Upper lobe of left lung (tissue), 6 donors: Measurements from ENCODE around the gene HLA-DRA. TPM values are rescaled to one million over a fixed set of nuclear protein-coding genes. Genes with fewer than 3 reads are reported as not detected.

Experiments
- ATAC-seq, 2 donors: fragments of 200-7000 bp; cut with Tn5 transposase; one replicate each; pipeline ENCODE4 v1.9.1; 2022; ENCODE audit warnings: mild to moderate bottlenecking in 2 of 2, moderate library complexity in 2 of 2; ENCODE audit not compliant: low FRiP score in 2 of 2
- DNase-seq, 2 donors: peaks; one replicate each; pipeline ENCODE4 v3.0.0-alpha.2; 2019 to 2020
- H3K27ac ChIP-seq, 4 donors: fragments of 200-600 bp; sonication (generic); one replicate each; pipeline ENCODE4 v1.5.1; 2016 to 2019
- H3K27me3 ChIP-seq, 4 donors: fragments of 200-600 bp; sonication (generic); one replicate each; pipeline ENCODE4 v1.5.1; 2017 to 2019
- H3K36me3 ChIP-seq, 4 donors: fragments of 200-600 bp; sonication (generic); one replicate each; pipeline ENCODE4 v1.5.1; 2016 to 2019
- H3K4me1 ChIP-seq, 4 donors: fragments of 200-600 bp; sonication (generic); one replicate each; pipeline ENCODE4 v1.5.1; 2018 to 2019
- H3K4me3 ChIP-seq, 4 donors: fragments of 200-600 bp; sonication (generic); one replicate each; pipeline ENCODE4 v1.5.1; 2017 to 2019; ENCODE audit warnings: mild to moderate bottlenecking in 2 of 4, moderate library complexity in 1 of 4
- H3K9me3 ChIP-seq, 4 donors: fragments of 200-600 bp; sonication (generic); one replicate each; pipeline ENCODE4 v1.5.1; 2018 to 2019
- CTCF ChIP-seq, 6 experiments: fragments of 450-650 bp in 4 of 6; fragments of 200-600 bp in 2 of 6; sonication (generic) in 2 of 6; IDR thresholded peaks; one replicate each; pipeline ENCODE4 v1.5.1; 2016 to 2019; ENCODE audit warnings: antibody characterized with exemption in 6 of 6
- EP300 ChIP-seq, 4 donors: sonication (generic); formaldehyde crosslinking; IDR thresholded peaks; one replicate each; pipeline ENCODE4 v1.5.1; 2017; ENCODE audit warnings: antibody characterized with exemption in 4 of 4, control low read depth in 2 of 4
- POLR2A ChIP-seq, 4 donors: fragments of 450-650 bp; IDR thresholded peaks; one replicate each; pipeline ENCODE4 v1.5.1; 2016 to 2017; ENCODE audit warnings: antibody characterized with exemption in 4 of 4, mild to moderate bottlenecking in 2 of 4
- POLR2AphosphoS5 ChIP-seq, 2 donors: sonication (generic); formaldehyde crosslinking; IDR thresholded peaks; one replicate each; pipeline ENCODE4 v1.5.1; 2017; ENCODE audit warnings: antibody characterized with exemption in 2 of 2
- WGBS, 2 donors: methylation state at CpG; one replicate each; pipeline ENCODE4 v1.1.5; 2017 to 2018; 5-methylcytosine and 5-hydroxymethylcytosine counted together
- total RNA-seq, 6 donors: library from RNA; depleted of rRNA in 4 of 6; stranded (reverse); fragments of >200 nt in 4 of 6; gene quantifications; one replicate each; pipeline versions ENCODE4 v1.1.0 to v1.2.1, GENCODE V29; 2016 to 2021
- donor health status: DM: no; HTN: no; CAD: no; lungs with moderate emphysema.
- donor health status: DM: no; HTN: yes; CAD: no; lungs with severe emphysema.

HLA-DRA gene
- total RNA-seq, 6 donors from 2014 or later = 202 to 2,231 (median 1,304) TPM

- TF ChIP-seq CTCF (IDR thresholded peaks at IDR 0.05) = peak; percentile 88 to 100 (median 92)
- no peak for TF ChIP-seq EP300 (IDR thresholded peaks at IDR 0.05)
- Histone ChIP-seq H3K4me1 (peaks cover 4 to 9% (median 7%) of the 10 kb centered on the region in 4 donors), H3K27me3 (peaks cover 0 to 3% (median 0%) of the 10 kb centered on the region in 4 donors), H3K27ac (no peak overlapping the region), H3K4me3 (peak overlapping the region in 1 of 4 donors; percentile 18), H3K36me3 (no peaks in the 10 kb centered on the region), H3K9me3 (no peaks in the 10 kb centered on the region)
- ATAC-seq (peak; percentile 90 to 91), DNase-seq (peak in 1 of 2 donors; percentile 75)
- WGBS, 2 donors = 9 to 10% methylated on average over 13 of the region's 13 CpGs
Observed at GRCh38 chr6:32415521-32416019, 24.1 kb upstream of the HLA-DRA start.

- WGBS, 2 donors = 78 to 84% methylated on average over 3 of the region's 3 CpGs
- no peaks in the 10 kb centered on the region for H3K9me3 ChIP-seq
- peaks cover 0 to 3% (median 0%) of the 10 kb centered on the region in 4 donors for H3K27me3 ChIP-seq
- H3K36me3 ChIP-seq = no peaks in the 10 kb centered on the region
- H3K4me1 ChIP-seq = peaks cover 4 to 9% (median 7%) of the 10 kb centered on the region in 4 donors
- no peak for ATAC-seq
- no peak for DNase-seq
- no peak overlapping the region for H3K27ac ChIP-seq
- H3K4me3 ChIP-seq = no peak overlapping the region
- no peak for TF ChIP-seq POLR2AphosphoS5 (IDR thresholded peaks at IDR 0.05)
- TF ChIP-seq POLR2A (IDR thresholded peaks at IDR 0.05) = no peak
- TF ChIP-seq EP300 (IDR thresholded peaks at IDR 0.05) = no peak
- TF ChIP-seq CTCF (IDR thresholded peaks at IDR 0.05) = no peak
Observed at GRCh38 chr6:32416036-32416435, 23.7 kb upstream of the HLA-DRA start.

- TF ChIP-seq CTCF (IDR thresholded peaks at IDR 0.05) (no peak), POLR2AphosphoS5 (IDR thresholded peaks at IDR 0.05) (no peak)
- no peaks in the 10 kb centered on the region for H3K9me3 ChIP-seq
- H3K27ac ChIP-seq = no peak overlapping the region
- H3K27me3 ChIP-seq = no peaks in the 10 kb centered on the region
- ATAC-seq (no peak), DNase-seq (no peak)
- no peaks in the 10 kb centered on the region for H3K36me3 ChIP-seq
- no peaks in the 10 kb centered on the region for H3K4me1 ChIP-seq
- 95 to 99% methylated on average over 3 of the region's 3 CpGs for WGBS, 2 donors
- H3K4me3 ChIP-seq = no peak overlapping the region
Observed at GRCh38 chr6:32424589-32425300, 14.9 kb upstream of the HLA-DRA start.

- DNase-seq = no peak
- 70 to 81% methylated on average over 4 of the region's 4 CpGs for WGBS, 2 donors
Observed at GRCh38 chr6:32426338-32426737, 13.3 kb upstream of the HLA-DRA start.

More at GRCh38 chr6:32426338-32426737, 13.3 kb upstream of the HLA-DRA start:
- H3K4me3 ChIP-seq = no peak overlapping the region
- no peak for TF ChIP-seq EP300 (IDR thresholded peaks at IDR 0.05)
- TF ChIP-seq CTCF (IDR thresholded peaks at IDR 0.05) = no peak
- TF ChIP-seq POLR2AphosphoS5 (IDR thresholded peaks at IDR 0.05) = no peak
- no peak for TF ChIP-seq POLR2A (IDR thresholded peaks at IDR 0.05)
- no peaks in the 10 kb centered on the region for H3K27me3 ChIP-seq
- no peaks in the 10 kb centered on the region for H3K4me1 ChIP-seq
- H3K9me3 ChIP-seq = no peaks in the 10 kb centered on the region
- H3K36me3 ChIP-seq = no peaks in the 10 kb centered on the region
- ATAC-seq = no peak
- no peak overlapping the region for H3K27ac ChIP-seq
